Mesothelial cell of epicardium (in vitro differentiated cells): ENCODE results near the gene S100P. TPM values are rescaled to one million over a fixed set of nuclear protein-coding genes. Genes with fewer than 3 reads are reported as not detected.

Experiments used
- DNase-seq, 2 experiments: peaks; one replicate each; pipeline ENCODE4 v3.0.0; 2021; ENCODE audit warnings: low spot score in 2 of 2; ENCODE audit not compliant: unreplicated experiment in 2 of 2
- H3K27ac Mint-ChIP-seq: 2 replicates; pipeline ENCODE4 v1.8.0; 2021; ENCODE audit warnings: mixed read lengths
- H3K27me3 Mint-ChIP-seq: 2 replicates; pipeline ENCODE4 v1.8.0; 2021; ENCODE audit warnings: low read depth, mixed read lengths
- H3K36me3 Mint-ChIP-seq: 2 replicates; pipeline ENCODE4 v1.8.0; 2021; ENCODE audit warnings: mixed read lengths
- H3K4me1 Mint-ChIP-seq: 2 replicates; pipeline ENCODE4 v1.8.0; 2021; ENCODE audit warnings: mixed read lengths
- H3K4me3 Mint-ChIP-seq: 2 replicates; pipeline ENCODE4 v1.8.0; 2021; ENCODE audit warnings: mild to moderate bottlenecking, moderate library complexity, mixed read lengths
- H3K9me3 Mint-ChIP-seq: 2 replicates; pipeline ENCODE4 v1.8.0; 2021; ENCODE audit warnings: mixed read lengths
- CTCF ChIP-seq: fragments of 200-600 bp; sonication (generic); IDR thresholded peaks from one replicate; pipeline ENCODE4 v1.5.0; 2021; ENCODE audit warnings: antibody characterized with exemption; ENCODE audit not compliant: unreplicated experiment
- total RNA-seq: library from RNA; stranded (reverse); gene quantifications from 3 replicates; pipeline ENCODE4 v1.2.1, GENCODE V29; 2021

Gene S100P
- total RNA-seq, 1 donor from 2014 or later: 1.1 TPM

- Mint-ChIP-seq H3K36me3 (no peaks in the 10 kb centered on the region), H3K4me3 (no peak overlapping the region), H3K27me3 (peaks cover 8% of the 10 kb centered on the region), H3K9me3 (peaks cover 4% of the 10 kb centered on the region), H3K27ac (no peak overlapping the region), H3K4me1 (no peaks in the 10 kb centered on the region)
- DNase-seq: no peak
- no peak for TF ChIP-seq CTCF
Measured at GRCh38 chr4:6655924-6656323, 37.8 kb upstream of the S100P start.

DNA sequence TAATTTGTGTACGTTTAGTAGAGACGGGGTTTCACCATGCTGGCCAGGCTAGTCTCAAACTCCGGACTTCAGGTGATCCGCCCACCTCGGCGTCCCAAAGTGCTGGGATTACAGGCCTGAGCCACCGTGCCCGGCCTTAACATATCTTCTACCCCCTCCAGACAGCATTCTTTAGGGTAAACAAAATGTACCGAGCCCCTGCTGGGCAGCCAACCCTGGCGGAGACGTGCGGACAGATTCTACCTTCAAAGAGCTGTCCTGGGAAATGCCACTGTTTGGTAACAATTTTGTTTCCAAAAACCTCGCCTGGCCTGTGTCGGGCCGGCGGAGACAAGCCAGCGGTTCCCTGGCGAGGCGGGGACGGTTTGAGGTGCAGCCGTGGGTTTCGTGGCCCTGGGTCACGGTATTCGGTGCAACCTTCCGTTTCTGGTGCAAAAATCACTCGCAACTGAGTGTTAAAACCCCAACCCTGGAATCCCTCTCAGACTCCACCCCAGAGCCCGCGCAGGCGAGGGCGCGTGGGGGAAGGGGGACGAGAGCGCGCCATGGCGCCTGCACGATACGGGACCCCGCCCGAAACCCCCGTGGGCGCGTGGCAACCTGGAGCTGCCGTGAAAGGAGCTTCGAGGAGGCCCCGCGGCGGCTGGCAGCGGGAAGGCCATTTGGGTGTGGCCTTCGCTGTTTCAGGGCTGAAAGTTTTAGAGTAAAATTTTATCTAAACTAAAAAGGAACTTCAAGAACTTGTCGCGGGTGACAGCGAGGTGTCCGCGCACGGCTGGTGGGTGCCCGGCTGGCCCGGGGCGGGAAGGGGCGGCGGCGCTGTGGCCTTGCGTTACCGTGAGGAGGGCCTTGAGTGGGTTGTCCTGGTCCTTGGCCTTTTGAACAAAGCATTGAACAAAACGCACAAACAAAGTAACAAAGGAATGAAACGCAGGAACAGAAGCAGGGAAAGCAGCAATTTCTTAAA, 36.2 kb upstream of the S100P start:
- H3K4me3 Mint-ChIP-seq: no peak overlapping the region
- H3K9me3 Mint-ChIP-seq: peaks cover 4% of the 10 kb centered on the region
- H3K27me3 Mint-ChIP-seq: peaks cover 16% of the 10 kb centered on the region
- H3K4me1 Mint-ChIP-seq: no peaks in the 10 kb centered on the region
- H3K27ac Mint-ChIP-seq: no peak overlapping the region
- DNase-seq: no peak
- no peak for TF ChIP-seq CTCF
- H3K36me3 Mint-ChIP-seq: no peaks in the 10 kb centered on the region

DNA sequence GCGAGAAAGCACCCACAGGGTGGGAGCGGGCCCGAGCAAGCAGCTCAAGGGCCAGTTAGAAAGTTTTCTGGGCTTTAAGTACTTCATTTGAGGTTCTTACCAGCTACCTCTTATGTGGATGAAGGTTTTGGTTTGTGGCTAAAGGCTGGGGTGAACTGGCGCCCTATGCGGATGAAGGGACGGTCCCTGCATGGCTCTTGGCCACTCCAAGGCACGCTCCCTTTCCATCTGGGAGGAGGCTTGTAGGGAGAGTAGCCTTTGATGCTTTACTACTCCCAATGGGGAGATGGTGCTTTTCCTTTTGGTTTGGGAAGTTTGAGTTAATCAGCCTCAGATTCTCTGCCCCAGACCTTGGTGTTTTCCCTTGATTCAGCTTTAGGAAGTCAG, 35.5 kb upstream of the S100P start:
- no peak for TF ChIP-seq CTCF
- Mint-ChIP-seq H3K36me3 (no peaks in the 10 kb centered on the region), H3K27me3 (peaks cover 19% of the 10 kb centered on the region), H3K27ac (peak overlapping the region; percentile 12), H3K4me3 (peak overlapping the region; percentile 51), H3K9me3 (peaks cover 4% of the 10 kb centered on the region), H3K4me1 (no peaks in the 10 kb centered on the region)
- no peak for DNase-seq

DNA sequence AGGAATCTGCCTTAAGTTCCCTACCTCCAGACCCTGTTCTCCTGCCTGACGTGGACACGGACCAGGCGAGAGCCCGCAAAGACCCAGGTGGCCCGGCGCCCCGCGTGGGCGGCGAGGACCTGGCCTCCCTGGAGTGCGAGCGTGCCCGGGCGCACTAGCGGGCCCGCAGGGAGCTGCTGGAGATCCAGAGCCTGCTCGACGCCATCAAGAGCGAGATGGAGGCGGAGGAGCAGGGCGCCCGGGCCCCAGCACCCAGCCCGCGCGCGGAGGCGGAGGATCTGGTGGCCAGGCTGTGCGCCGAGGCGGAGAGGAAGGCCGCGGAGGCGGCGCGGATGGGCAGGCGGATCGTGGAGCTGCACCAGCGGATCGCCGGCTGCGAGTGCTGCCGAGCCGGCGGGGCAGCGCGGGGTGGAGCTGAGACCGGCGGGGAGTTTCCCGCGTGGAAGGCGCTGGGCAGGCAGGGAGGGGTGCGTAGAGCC, 35.0 kb upstream of the S100P start:
- Mint-ChIP-seq H3K27ac (no peak overlapping the region), H3K27me3 (peaks cover 19% of the 10 kb centered on the region), H3K36me3 (no peaks in the 10 kb centered on the region), H3K4me1 (no peaks in the 10 kb centered on the region), H3K9me3 (peaks cover 4% of the 10 kb centered on the region), H3K4me3 (peak overlapping the region; percentile 51)
- DNase-seq: peak in 1 of 2 experiments; percentile 66
- TF ChIP-seq CTCF: no peak

DNA sequence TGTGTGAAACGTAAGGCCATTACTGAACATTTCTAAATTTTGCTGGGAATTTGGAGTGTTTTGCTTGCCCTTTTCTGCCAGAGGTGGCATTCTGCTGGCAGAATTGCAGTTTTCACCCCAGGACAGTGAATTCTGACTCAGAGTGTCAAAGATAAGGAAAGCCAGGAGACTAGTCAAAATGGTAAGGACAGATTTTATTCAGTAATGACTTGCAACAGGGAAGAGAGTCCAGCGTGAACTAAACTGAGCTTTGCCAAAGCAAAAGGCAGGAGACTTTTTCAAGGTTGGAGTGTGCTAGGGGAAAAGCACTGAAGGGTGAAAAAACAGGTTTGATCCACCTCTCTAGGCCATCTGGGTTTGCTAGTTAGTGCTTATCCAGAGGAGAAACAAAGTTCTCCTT, 33.8 kb upstream of the S100P start:
- Mint-ChIP-seq H3K36me3 (no peaks in the 10 kb centered on the region), H3K4me1 (no peaks in the 10 kb centered on the region), H3K9me3 (no peaks in the 10 kb centered on the region), H3K4me3 (no peak overlapping the region), H3K27me3 (peaks cover 19% of the 10 kb centered on the region), H3K27ac (no peak overlapping the region)
- DNase-seq: no peak
- TF ChIP-seq CTCF: no peak
